IMR-90 (cell line): ENCODE measurements around the gene RAB11A. TPM values are rescaled to one million over a fixed set of nuclear protein-coding genes. Genes with fewer than 3 reads are reported as not detected.

ENCODE experiments used
- ATAC-seq: fragments of 200-7000 bp; cut with Tn5 transposase; 2 replicates; pipeline ENCODE4 v1.9.1; 2020; ENCODE audit warnings: low read depth, mild to moderate bottlenecking, moderate library complexity
- BruUV-seq: library from RNA; stranded (reverse); fragments of 400-500 nt; replicated peaks from 2 replicates; lab custom pipeline; 2021; lab: Mats Ljungman, UMichigan
- CTCF ChIA-PET: fragments of 300-600 bp; formaldehyde crosslinking; extraction: SDS; loops from one replicate; lab custom pipeline; 2021; ENCODE audit warnings: antibody characterized with exemption; lab: Yijun Ruan, JAX
- POLR2A ChIA-PET: fragments of 300-600 bp; sonication (Branson Sonifier 250); formaldehyde crosslinking; loops from one replicate; lab custom pipeline; 2022; ENCODE audit warnings: antibody characterized with exemption; ENCODE audit not compliant: unreplicated experiment; lab: Charles Lee
- DNase-seq: peaks from one replicate; pipeline ENCODE4 v3.0.0; 2013
- H2AFZ ChIP-seq: replicated peaks from 2 replicates; pipeline ENCODE3; 2013; ENCODE audit warnings: low read length, mild to moderate bottlenecking; ENCODE audit not compliant: poor library complexity
- H2AK5ac ChIP-seq: 2 replicates; pipeline ENCODE4 v1.6.1; 2013; ENCODE audit warnings: low read depth, low read length, inconsistent platforms
- H2AK9ac ChIP-seq: replicated peaks from 2 replicates; pipeline ENCODE3; 2013; ENCODE audit warnings: mild to moderate bottlenecking, low read depth, low read length, moderate library complexity; ENCODE audit not compliant: poor library complexity
- H2BK120ac ChIP-seq: 2 replicates; pipeline ENCODE4 v1.6.1; 2013; ENCODE audit warnings: low read depth, low read length, inconsistent platforms
- H2BK15ac ChIP-seq: 3 replicates; pipeline ENCODE4 v1.6.1; 2013; ENCODE audit warnings: low read depth, low read length, inconsistent platforms
- H2BK20ac ChIP-seq: 2 replicates; pipeline ENCODE4 v1.6.1; 2013; ENCODE audit warnings: low read depth, mild to moderate bottlenecking, inconsistent platforms, low read length, moderate library complexity
- H2BK5ac ChIP-seq: 2 replicates; pipeline ENCODE4 v1.6.1; 2013; ENCODE audit warnings: mild to moderate bottlenecking, low read depth, low read length, inconsistent platforms; ENCODE audit not compliant: poor library complexity, severe bottlenecking
- H3K14ac ChIP-seq: replicated peaks from 2 replicates; pipeline ENCODE4 v1.6.1; 2013; ENCODE audit warnings: low read depth, low read length, inconsistent platforms
- H3K18ac ChIP-seq: 2 replicates; pipeline ENCODE4 v1.6.1; 2013; ENCODE audit warnings: low read depth, low read length, control low read depth
- H3K23ac ChIP-seq: 2 replicates; pipeline ENCODE4 v1.6.1; 2013; ENCODE audit warnings: low read depth, low read length, inconsistent platforms
- H3K27ac ChIP-seq: 2 replicates; pipeline ENCODE4 v1.5.1; 2013; ENCODE audit warnings: mild to moderate bottlenecking, control low read depth, low read length; ENCODE audit not compliant: insufficient read depth
- H3K27me3 ChIP-seq: 2 replicates; pipeline ENCODE4 v1.6.1; 2013; ENCODE audit warnings: low read length; ENCODE audit not compliant: control insufficient read depth, insufficient read depth
- H3K36me3 ChIP-seq: 2 replicates; pipeline ENCODE4 v1.6.1; 2013; ENCODE audit warnings: low read length, mixed read lengths; ENCODE audit not compliant: control insufficient read depth, insufficient read depth
- H3K4ac ChIP-seq: 2 replicates; pipeline ENCODE4 v1.6.1; 2013; ENCODE audit warnings: low read depth, low read length, inconsistent platforms
- H3K4me1 ChIP-seq: 2 replicates; pipeline ENCODE4 v1.6.1; 2013; ENCODE audit warnings: low read length, mixed read lengths; ENCODE audit not compliant: control insufficient read depth, insufficient read depth
- H3K4me2 ChIP-seq: 2 replicates; pipeline ENCODE4 v1.6.1; 2013; ENCODE audit warnings: low read depth, mild to moderate bottlenecking, control low read depth, low read length, moderate library complexity
- H3K4me3 ChIP-seq: 2 replicates; pipeline ENCODE4 v1.5.1; 2013; ENCODE audit warnings: low read depth, mild to moderate bottlenecking, control low read depth, low read length, moderate library complexity; ENCODE audit not compliant: insufficient read depth
- H3K56ac ChIP-seq: 2 replicates; pipeline ENCODE4 v1.6.1; 2013; ENCODE audit warnings: low read length, inconsistent platforms; ENCODE audit not compliant: insufficient read depth; ENCODE audit errors: extremely low read depth
- H3K79me1 ChIP-seq, 2 experiments: 2 replicates each; pipeline ENCODE4 v1.6.1; 2013; ENCODE audit warnings: low read length in 2 of 2, inconsistent platforms in 1 of 2, low read depth in 1 of 2
- H3K9ac ChIP-seq: 2 replicates; pipeline ENCODE4 v1.6.1; 2013; ENCODE audit warnings: low read depth, low read length, control low read depth
- H3K9me1 ChIP-seq: 2 replicates; pipeline ENCODE4 v1.6.1; 2013; ENCODE audit warnings: low read length, inconsistent platforms; ENCODE audit not compliant: insufficient read depth
- H3K9me3 ChIP-seq: 2 replicates; pipeline ENCODE4 v1.6.1; 2013; ENCODE audit warnings: low read length; ENCODE audit not compliant: control insufficient read depth, insufficient read depth
- H4K20me1 ChIP-seq: 2 replicates; pipeline ENCODE4 v1.6.1; 2013; ENCODE audit warnings: low read length, inconsistent platforms; ENCODE audit not compliant: insufficient read depth
- H4K5ac ChIP-seq: 2 replicates; pipeline ENCODE4 v1.6.1; 2013; ENCODE audit warnings: mild to moderate bottlenecking, low read depth, low read length, control low read depth
- H4K8ac ChIP-seq, 2 experiments: 2 replicates each; pipeline ENCODE4 v1.6.1; 2013; ENCODE audit warnings: low read depth in 2 of 2, low read length in 2 of 2, control low read depth in 1 of 2, inconsistent platforms in 1 of 2
- H4K91ac ChIP-seq: 2 replicates; pipeline ENCODE4 v1.6.1; 2013; ENCODE audit warnings: low read depth, low read length, inconsistent platforms; ENCODE audit not compliant: insufficient read depth
- CHD1 ChIP-seq: IDR thresholded peaks from 2 replicates; pipeline ENCODE4 v1.6.1; 2012; ENCODE audit warnings: low read depth, low read length, improper control_type of control experiment
- FOS ChIP-seq: fragments of 150-350 bp; IDR thresholded peaks from 2 replicates; pipeline ENCODE4 v1.6.1; 2016; ENCODE audit warnings: low read depth, low read length
- MAFK ChIP-seq: IDR thresholded peaks from 2 replicates; pipeline ENCODE4 v1.6.1; 2012; ENCODE audit warnings: low read depth, low read length, improper control_type of control experiment
- MAZ ChIP-seq: IDR thresholded peaks from 2 replicates; pipeline ENCODE4 v1.6.1; 2012; ENCODE audit warnings: low read depth, mild to moderate bottlenecking, low read length, improper control_type of control experiment, moderate library complexity, borderline replicate concordance
- MXI1 ChIP-seq: IDR thresholded peaks from 2 replicates; pipeline ENCODE4 v1.6.1; 2012; ENCODE audit warnings: low read depth, mild to moderate bottlenecking, low read length, moderate library complexity, borderline replicate concordance
- POLR2A ChIP-seq: IDR thresholded peaks from 2 replicates; pipeline ENCODE4 v1.6.1; 2012; ENCODE audit warnings: mild to moderate bottlenecking, low read depth, low read length
- RFX5 ChIP-seq: IDR thresholded peaks from 2 replicates; pipeline ENCODE4 v1.8.0; 2012; ENCODE audit warnings: low read depth, mild to moderate bottlenecking, low read length, moderate library complexity
- SMC3 ChIP-seq: fragments of 150-350 bp; IDR thresholded peaks from 2 replicates; pipeline ENCODE4 v1.6.1; 2016; ENCODE audit warnings: low read depth, mild to moderate bottlenecking, antibody characterized with exemption, low read length, moderate library complexity
- WGBS, 2 experiments: methylation state at CpG; one replicate each; pipeline versions ENCODE4 v1.1.5 to v1.1.7; 2013; ENCODE audit warnings: missing lambda C conversion rate in 2 of 2; ENCODE audit not compliant: insufficient read length in 1 of 2; ENCODE audit errors: extremely low coverage in 2 of 2; 5-methylcytosine and 5-hydroxymethylcytosine counted together
- dilution Hi-C: fragments of 300-500 bp; cut with HindIII; formaldehyde crosslinking; loops from one replicate; pipeline ENCODE4 v1.14.3; 2018; ENCODE audit warnings: low sequenced_read_pairs; ENCODE audit not compliant: unreplicated experiment
- in situ Hi-C: fragments of 300-500 bp; cut with MboI; formaldehyde crosslinking; loops from 3 replicates; pipeline ENCODE4 v1.14.3; 2019; ENCODE audit warnings: low sequenced_read_pairs, inconsistent platforms, mixed read lengths
- intact Hi-C: fragments of 100-400 bp; cut with micrococcal nuclease; formaldehyde crosslinking; loops from 2 replicates; pipeline ENCODE4 v1.10.0; 2022
- polyA plus RNA-seq, 3 experiments: library from polyadenylated mRNA; depleted of rRNA; stranded (reverse); fragments of >200 nt; gene quantifications; 2 replicates each; pipeline ENCODE4 v1.2.3, GENCODE V29; 2012; ENCODE audit warnings: low replicate concordance in 1 of 3
- total RNA-seq: library from RNA; depleted of rRNA; stranded (reverse); fragments of >200 nt; gene quantifications from 2 replicates; pipeline ENCODE4 v1.2.3, GENCODE V29; 2012

Gene RAB11A
- total and polyA plus RNA-seq, 2 of the 4 experiments (the other 2 are of a cell fraction): 341 to 462 TPM

DNA sequence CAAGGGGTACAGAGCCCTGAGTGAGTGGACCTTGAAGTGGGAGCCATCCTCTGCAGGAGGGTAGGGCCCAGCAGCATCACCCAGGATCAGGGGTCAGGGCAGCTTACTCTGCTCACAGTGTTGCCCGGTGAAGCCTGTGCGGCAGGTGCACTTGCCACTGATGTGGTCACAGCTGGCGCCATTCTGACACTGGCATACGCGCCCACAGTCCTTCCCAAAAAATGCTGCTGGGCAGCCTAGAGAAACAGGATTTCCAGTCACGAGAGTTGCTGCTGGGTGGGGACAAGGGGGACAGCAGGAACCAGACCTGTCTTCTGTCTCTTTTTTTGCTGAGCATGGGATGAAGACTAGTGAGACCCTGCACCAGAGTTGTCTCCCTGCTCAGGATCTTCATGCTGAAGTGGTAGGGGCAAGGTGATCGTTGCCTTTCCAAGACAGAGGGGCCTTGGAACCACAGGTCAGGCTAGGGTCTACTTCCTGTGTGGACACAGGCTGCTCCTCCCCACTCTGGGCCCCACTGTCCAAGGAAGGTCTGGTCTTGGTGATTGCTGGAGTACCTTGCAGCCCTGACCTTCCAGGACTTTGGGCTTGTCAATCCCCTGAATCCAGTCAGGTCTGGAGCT lies 46.9 kb downstream of the RAB11A start:
- Histone ChIP-seq H3K18ac (no peak overlapping the region), H3K4me3 (no peak overlapping the region), H3K27ac (no peak overlapping the region), H4K91ac (no peak overlapping the region), H3K4me1 (peaks cover 5% of the 10 kb centered on the region; the same call in 1 of the 2 replicates), H3K14ac (0 out of 2 replicates have a peak overlapping the region, but pooled peaks have one; percentile 34), H2AK5ac (no peak overlapping the region), H4K8ac (no peak overlapping the region), H3K27me3 (no peaks in the 10 kb centered on the region), H3K4ac (no peak overlapping the region), H4K20me1 (peaks cover 9% of the 10 kb centered on the region; the same call in 1 of the 2 replicates), H3K36me3 (0 out of 2 replicates have a peak, but pooled peaks cover 1% of the 10 kb centered on the region), H2BK120ac (no peak overlapping the region), H3K79me1 (no peaks in the 10 kb centered on the region), H3K4me2 (no peak overlapping the region), H3K9me1 (peaks cover 3% of the 10 kb centered on the region; the same call in 1 of the 2 replicates), H2BK5ac (no peak overlapping the region), H2AK9ac (peak overlapping the region; percentile 89), H3K9ac (no peak overlapping the region), H2BK15ac (no peak overlapping the region), H4K5ac (no peak overlapping the region), H3K9me3 (no peaks in the 10 kb centered on the region), H3K56ac (no peak overlapping the region), H3K23ac (no peak overlapping the region), H2BK20ac (no peak overlapping the region), H2AFZ (peak overlapping the region; percentile 80)
- ChIA-PET CTCF (no interaction called here), POLR2A (no interaction called here)
- 89% methylated on average over 4 of the region's 7 CpGs; no CpG with 5 or more reads in 1 of the 2 experiments for WGBS, 2 experiments
- DNase-seq (no peak), ATAC-seq (no peak; the same call in 1 of the 2 replicates)
- intact Hi-C loops: loop anchor here (1.0 to 2.0 kb wide), 2 partner anchors 275 to 373 kb away; no protein-coding TSS in a partner anchor
- dilution Hi-C loops: no loop called here
- TF ChIP-seq CHD1 (no peak), RFX5 (no peak), MXI1 (no peak), FOS (no peak), MAZ (no peak), MAFK (no peak), POLR2A (no peak), SMC3 (no peak)
- in situ Hi-C loops: loop anchor here (25.0 kb wide), 1 partner anchor 571 kb away; the partner anchor contains the start of gene SNAPC5
- BruUV-seq: no TSS peak
